Natural killer cell (primary cell): ENCODE data around the gene INPP4A. TPM values are rescaled to one million over a fixed set of nuclear protein-coding genes. Genes with fewer than 3 reads are reported as not detected.
A peak's percentile ranks its signal among the peaks of the same experiment; 100 is the strongest.

ENCODE experiments used
- ATAC-seq, 3 donors: fragments of 150-1000 bp in 2 of 3; fragments of 200-7000 bp in 1 of 3; cut with Tn5 transposase; 1 replicate in 1 of 3; 2 replicates in 2 of 3; pipeline ENCODE4 v1.10.0; 2021; ENCODE audit warnings: mild to moderate bottlenecking in 2 of 3, moderate library complexity in 2 of 3
- DNase-seq, 2 donors: peaks; one replicate each; pipeline versions ENCODE4 v3.0.0 to v3.0.0-alpha.2; 2013 to 2021; ENCODE audit warnings: mixed read lengths in 1 of 2
- H3K27ac ChIP-seq: one replicate; pipeline ENCODE4 v1.5.1; 2013; ENCODE audit warnings: mild to moderate bottlenecking, low read length
- H3K27me3 ChIP-seq: one replicate; pipeline ENCODE4 v1.6.1; 2013; ENCODE audit warnings: low read length; ENCODE audit not compliant: control insufficient read depth, insufficient read depth
- H3K36me3 ChIP-seq: one replicate; pipeline ENCODE4 v1.6.1; 2013; ENCODE audit warnings: low read length; ENCODE audit not compliant: control insufficient read depth, insufficient read depth
- H3K4me1 ChIP-seq: one replicate; pipeline ENCODE4 v1.6.1; 2013; ENCODE audit warnings: low read length; ENCODE audit not compliant: control insufficient read depth, insufficient read depth
- H3K4me3 ChIP-seq: one replicate; pipeline ENCODE4 v1.5.1; 2013; ENCODE audit warnings: low read length
- H3K9me3 ChIP-seq: one replicate; pipeline ENCODE4 v1.6.1; 2013; ENCODE audit warnings: low read length; ENCODE audit not compliant: control insufficient read depth, insufficient read depth
- H3K27ac Mint-ChIP-seq, 2 donors: one replicate each; pipeline ENCODE4 v1.8.0; 2022; ENCODE audit warnings: mild to moderate bottlenecking in 2 of 2, mixed read lengths in 2 of 2, moderate library complexity in 1 of 2
- H3K27me3 Mint-ChIP-seq, 2 donors: one replicate each; pipeline ENCODE4 v1.8.0; 2022; ENCODE audit warnings: low read depth in 2 of 2, mixed read lengths in 2 of 2
- H3K36me3 Mint-ChIP-seq: one replicate; pipeline ENCODE4 v1.8.0; 2022; ENCODE audit warnings: mixed read lengths
- H3K4me1 Mint-ChIP-seq, 2 donors: one replicate each; pipeline ENCODE4 v1.8.0; 2022; ENCODE audit warnings: mixed read lengths in 2 of 2
- H3K4me3 Mint-ChIP-seq: one replicate; pipeline ENCODE4 v1.8.0; 2022; ENCODE audit warnings: mild to moderate bottlenecking, moderate library complexity, mixed read lengths
- H3K9me3 Mint-ChIP-seq, 2 donors: one replicate each; pipeline ENCODE4 v1.8.0; 2022; ENCODE audit warnings: mixed read lengths in 2 of 2
- CTCF ChIP-seq: fragments of 200-600 bp; IDR thresholded peaks from one replicate; pipeline ENCODE4 v1.8.0; 2022; ENCODE audit warnings: antibody characterized with exemption
- WGBS: methylation state at CpG from one replicate; pipeline ENCODE4 v1.1.7; 2013; ENCODE audit warnings: missing lambda C conversion rate; ENCODE audit not compliant: insufficient coverage; 5-methylcytosine and 5-hydroxymethylcytosine counted together
- intact Hi-C: fragments of 100-400 bp; cut with micrococcal nuclease; formaldehyde crosslinking; loops from one replicate; pipeline ENCODE4 v1.14.2; 2022
- total RNA-seq, 4 donors: library from RNA; stranded (reverse); fragments of 120-200 nt in 1 of 4; gene quantifications; one replicate each; pipeline versions ENCODE4 v1.2.3 to v1.2.4, GENCODE V29; 2013 to 2022

The INPP4A gene
- total RNA-seq, 3 donors from 2014 or later (not counting 1 experiment from before 2014, with no cell fraction given) = 192 to 243 (median 225) TPM

DNA sequence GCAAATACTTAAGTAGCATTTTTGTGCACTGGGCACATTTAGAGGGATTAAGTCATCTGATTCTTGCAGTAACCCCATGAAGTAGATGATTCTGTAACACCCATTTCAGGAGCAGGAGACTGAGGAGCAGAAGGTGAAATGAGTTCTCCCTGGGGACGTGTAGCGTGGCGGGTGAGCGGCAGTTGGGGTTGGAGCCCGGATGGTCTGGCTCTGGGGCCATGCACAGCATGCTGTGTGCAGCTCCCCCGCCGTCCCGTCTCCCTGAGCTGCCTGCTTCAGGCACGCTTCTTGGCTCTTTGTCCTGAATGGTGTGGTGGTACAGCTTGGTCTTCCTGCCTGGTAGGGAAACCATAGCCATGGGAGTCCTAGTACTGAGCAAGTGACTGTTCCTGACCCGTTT is 32.4 kb downstream of the INPP4A start:
- no peak for DNase-seq
- H3K27ac Mint-ChIP-seq = peak overlapping the region; percentile 98 to 99
- Histone ChIP-seq H3K27ac (peak overlapping the region; percentile 40), H3K4me1 (peaks cover 95% of the 10 kb centered on the region), H3K36me3 (no peaks in the 10 kb centered on the region), H3K9me3 (no peaks in the 10 kb centered on the region), H3K27me3 (no peaks in the 10 kb centered on the region), H3K4me3 (no peak overlapping the region)
- intact Hi-C loops = loop anchor here (5.0 kb wide), 1 partner anchor 65 kb away; no protein-coding TSS in a partner anchor
- H3K9me3 Mint-ChIP-seq = no peaks in the 10 kb centered on the region
- TF ChIP-seq CTCF = no peak
- no peaks in the 10 kb centered on the region for H3K27me3 Mint-ChIP-seq
- WGBS = 92% methylated on average over 10 of the region's 10 CpGs
- H3K4me1 Mint-ChIP-seq = peaks cover 96 to 99% of the 10 kb centered on the region in 2 donors
- ATAC-seq = no peak
- H3K4me3 Mint-ChIP-seq = peak overlapping the region; percentile 26
- no peaks in the 10 kb centered on the region for H3K36me3 Mint-ChIP-seq

DNA sequence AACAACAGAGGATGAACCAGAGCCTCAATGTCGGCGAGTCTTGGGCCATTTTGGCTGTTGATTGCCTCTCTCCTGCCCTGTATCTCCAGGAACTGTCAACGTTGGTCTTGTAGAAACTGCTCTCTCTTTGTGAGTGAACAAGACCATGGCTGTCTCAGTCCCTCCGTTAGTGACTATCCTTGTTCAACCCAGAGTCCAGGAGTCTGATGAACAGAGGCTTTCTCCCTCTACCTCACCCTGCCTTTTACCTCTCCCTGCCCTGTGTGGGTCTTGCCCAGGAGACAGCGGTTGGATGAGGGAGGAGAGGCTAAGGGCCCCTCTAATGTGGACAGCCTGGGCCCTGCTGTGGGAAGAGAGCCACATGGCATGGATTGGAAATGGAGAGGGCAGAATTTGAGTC is 32.8 kb downstream of the INPP4A start:
- Mint-ChIP-seq H3K36me3 (no peaks in the 10 kb centered on the region), H3K27me3 (no peaks in the 10 kb centered on the region), H3K9me3 (no peaks in the 10 kb centered on the region), H3K4me1 (peaks cover 96 to 99% of the 10 kb centered on the region in 2 donors), H3K27ac (peak overlapping the region; percentile 98 to 99), H3K4me3 (peak overlapping the region; percentile 82)
- no peak overlapping the region for H3K4me3 ChIP-seq
- no peak for ATAC-seq
- intact Hi-C loops = loop anchor here (5.0 kb wide), 1 partner anchor 65 kb away; no protein-coding TSS in a partner anchor
- DNase-seq = no peak
- no peak for TF ChIP-seq CTCF
- H3K27me3 ChIP-seq = no peaks in the 10 kb centered on the region
- H3K4me1 ChIP-seq = peaks cover 95% of the 10 kb centered on the region
- H3K27ac ChIP-seq = peak overlapping the region; percentile 52
- 91% methylated on average over 5 of the region's 5 CpGs for WGBS
- H3K36me3 ChIP-seq = no peaks in the 10 kb centered on the region
- H3K9me3 ChIP-seq = no peaks in the 10 kb centered on the region

DNA sequence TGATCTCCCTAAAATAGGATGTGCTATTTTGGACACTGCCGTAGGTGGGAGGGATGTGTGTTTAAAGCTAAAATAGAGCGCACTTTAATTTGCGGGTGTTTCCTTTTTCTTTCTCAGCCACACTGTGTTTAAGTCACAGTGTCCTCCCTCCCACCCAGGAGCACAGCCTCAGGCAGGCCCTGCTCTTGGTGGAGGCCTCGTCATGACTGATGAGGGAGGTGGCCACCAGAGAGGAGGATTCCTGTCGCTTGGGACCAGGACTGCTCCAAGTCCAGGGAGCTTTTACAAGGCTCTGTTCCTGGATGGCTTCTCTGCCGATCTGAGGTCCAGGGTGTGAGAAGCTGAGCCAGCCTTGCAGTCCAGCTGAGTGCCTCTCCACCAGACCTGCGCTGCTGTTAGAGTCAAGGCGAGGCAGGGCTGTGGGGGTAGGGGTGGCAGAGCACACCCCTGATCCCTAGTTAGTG is 33.5 kb downstream of the INPP4A start:
- intact Hi-C loops = loop anchor here (2.0 to 5.0 kb wide), 3 partner anchors 13 to 66 kb away; no protein-coding TSS in a partner anchor
- Histone ChIP-seq H3K36me3 (no peaks in the 10 kb centered on the region), H3K4me3 (no peak overlapping the region), H3K9me3 (no peaks in the 10 kb centered on the region), H3K27ac (peak overlapping the region; percentile 52), H3K4me1 (peaks cover 91% of the 10 kb centered on the region), H3K27me3 (no peaks in the 10 kb centered on the region)
- no peaks in the 10 kb centered on the region for H3K9me3 Mint-ChIP-seq
- H3K27ac Mint-ChIP-seq = peak overlapping the region; percentile 98 to 99
- 70% methylated on average over 7 of the region's 8 CpGs for WGBS
- DNase-seq = peak in 1 of 2 donors; percentile 44
- TF ChIP-seq CTCF = no peak
- peak overlapping the region; percentile 82 for H3K4me3 Mint-ChIP-seq
- H3K36me3 Mint-ChIP-seq = no peaks in the 10 kb centered on the region
- ATAC-seq = peak; percentile 32 to 45 (median 45)
- H3K4me1 Mint-ChIP-seq = peaks cover 95 to 99% of the 10 kb centered on the region in 2 donors
- H3K27me3 Mint-ChIP-seq = no peaks in the 10 kb centered on the region

- TF ChIP-seq CTCF = no peak
- Mint-ChIP-seq H3K27me3 (no peaks in the 10 kb centered on the region), H3K4me3 (peak overlapping the region; percentile 82), H3K27ac (peak overlapping the region; percentile 98 to 99), H3K36me3 (no peaks in the 10 kb centered on the region), H3K4me1 (peaks cover 95 to 99% of the 10 kb centered on the region in 2 donors), H3K9me3 (no peaks in the 10 kb centered on the region)
- no peaks in the 10 kb centered on the region for H3K27me3 ChIP-seq
- WGBS = 33% methylated on average over 3 of the region's 4 CpGs
- intact Hi-C loops = loop anchor here (2.0 to 5.0 kb wide), 3 partner anchors 14 to 67 kb away; no protein-coding TSS in a partner anchor
- H3K27ac ChIP-seq = peak overlapping the region; percentile 52
- DNase-seq = peak in 1 of 2 donors; percentile 65
- H3K36me3 ChIP-seq = no peaks in the 10 kb centered on the region
- peaks cover 91% of the 10 kb centered on the region for H3K4me1 ChIP-seq
- no peaks in the 10 kb centered on the region for H3K9me3 ChIP-seq
- H3K4me3 ChIP-seq = no peak overlapping the region
- peak; percentile 31 to 45 (median 44) for ATAC-seq
Observed at GRCh38 chr2:98478907-98479306, 34.2 kb downstream of the INPP4A start.
